Cardiac muscle cell (in vitro differentiated cells and primary cell): ENCODE measurements around the gene TMEM132D. TPM values are rescaled to one million over a fixed set of nuclear protein-coding genes. Genes with fewer than 3 reads are reported as not detected.

Source experiments
- DNase-seq, 2 donors: peaks; one replicate each; pipeline versions ENCODE4 v3.0.0 to v3.0.0-alpha.2; 2010 to 2017; ENCODE audit warnings: low read depth in 1 of 2, low spot score in 1 of 2
- H3K27ac ChIP-seq: fragments of 200-600 bp; sonication (generic); 2 replicates; pipeline ENCODE4 v1.5.1; 2016
- H3K27me3 ChIP-seq: fragments of 200-600 bp; sonication (generic); 2 replicates; pipeline ENCODE4 v1.6.0; 2016; ENCODE audit warnings: control low read depth
- H3K36me3 ChIP-seq: fragments of 200-600 bp; sonication (generic); 2 replicates; pipeline ENCODE4 v1.5.1; 2016; ENCODE audit warnings: control low read depth
- H3K4me1 ChIP-seq: fragments of 200-600 bp; sonication (generic); 2 replicates; pipeline ENCODE4 v1.8.1; 2017; ENCODE audit warnings: low read depth, mild to moderate bottlenecking, mixed run types
- H3K4me3 ChIP-seq: fragments of 200-600 bp; sonication (generic); 2 replicates; pipeline ENCODE4 v1.5.1; 2016; ENCODE audit warnings: mild to moderate bottlenecking
- H3K9me3 ChIP-seq: fragments of 200-600 bp; sonication (generic); 2 replicates; pipeline ENCODE4 v1.5.1; 2017; ENCODE audit warnings: low read depth, mild to moderate bottlenecking, control low read depth
- CTCF ChIP-seq: IDR thresholded peaks from 2 replicates; pipeline ENCODE4 v1.5.1; 2012; ENCODE audit warnings: low read depth, mild to moderate bottlenecking, low read length
- polyA plus RNA-seq: library from polyadenylated mRNA; unstranded; fragments of >200 nt; fragmentation: Nextera tagmentation; extraction: Ambion mirVana; gene quantifications from 2 replicates; pipeline ENCODE4 v1.2.1, GENCODE V29; 2016
- total RNA-seq: library from RNA; depleted of rRNA; stranded (reverse); fragments of >200 nt; gene quantifications from 2 replicates; pipeline ENCODE4 v1.2.3, GENCODE V29; 2016

TMEM132D gene
- total and polyA plus RNA-seq, 2 experiments from 2014 or later, result 0.03 TPM; not detected in 1

GRCh38 chr12:129617849-129618248, 286.0 kb downstream of the TMEM132D start:
- DNase-seq, result no peak
- no peak overlapping the region for H3K4me3 ChIP-seq
- H3K9me3 ChIP-seq, result no peaks in the 10 kb centered on the region
- H3K36me3 ChIP-seq, result no peaks in the 10 kb centered on the region
- TF ChIP-seq CTCF, result no peak
- no peaks in the 10 kb centered on the region for H3K4me1 ChIP-seq
- H3K27ac ChIP-seq, result no peak overlapping the region
- H3K27me3 ChIP-seq, result no peaks in the 10 kb centered on the region

GRCh38 chr12:129615001-129615400, 288.8 kb downstream of the TMEM132D start:
- no peak for TF ChIP-seq CTCF
- no peaks in the 10 kb centered on the region for H3K27me3 ChIP-seq
- H3K4me3 ChIP-seq, result no peak overlapping the region
- H3K27ac ChIP-seq, result no peak overlapping the region
- H3K4me1 ChIP-seq, result no peaks in the 10 kb centered on the region
- no peak for DNase-seq
- no peaks in the 10 kb centered on the region for H3K36me3 ChIP-seq
- no peaks in the 10 kb centered on the region for H3K9me3 ChIP-seq

GRCh38 chr12:129614221-129614885, 289.5 kb downstream of the TMEM132D start:
- Histone ChIP-seq H3K9me3 (no peaks in the 10 kb centered on the region), H3K4me1 (no peaks in the 10 kb centered on the region), H3K4me3 (no peak overlapping the region), H3K27ac (no peak overlapping the region), H3K27me3 (no peaks in the 10 kb centered on the region), H3K36me3 (no peaks in the 10 kb centered on the region)
- DNase-seq, result no peak
- TF ChIP-seq CTCF, result no peak

GRCh38 chr12:129613314-129613713, 290.5 kb downstream of the TMEM132D start:
- H3K36me3 ChIP-seq, result no peaks in the 10 kb centered on the region
- no peak overlapping the region for H3K27ac ChIP-seq
- DNase-seq, result no peak
- no peaks in the 10 kb centered on the region for H3K27me3 ChIP-seq
- H3K9me3 ChIP-seq, result no peaks in the 10 kb centered on the region
- no peaks in the 10 kb centered on the region for H3K4me1 ChIP-seq
- no peak overlapping the region for H3K4me3 ChIP-seq
- TF ChIP-seq CTCF, result no peak

- no peak for DNase-seq
- no peak for TF ChIP-seq CTCF
- Histone ChIP-seq H3K27me3 (no peaks in the 10 kb centered on the region), H3K9me3 (no peaks in the 10 kb centered on the region), H3K27ac (no peak overlapping the region), H3K36me3 (no peaks in the 10 kb centered on the region), H3K4me1 (peaks cover 8% of the 10 kb centered on the region), H3K4me3 (no peak overlapping the region)
Measured at GRCh38 chr12:129610601-129611120, 293.2 kb downstream of the TMEM132D start.
